GM19099 (cell line): Measurements from ENCODE around the gene TEX261.

Source experiments
- POLR2A ChIP-seq: IDR thresholded peaks from 3 replicates; pipeline ENCODE4 v1.6.1; 2011; ENCODE audit warnings: low read depth; ENCODE audit not compliant: insufficient read length; ENCODE audit errors: extremely low read depth

TEX261 gene

DNA sequence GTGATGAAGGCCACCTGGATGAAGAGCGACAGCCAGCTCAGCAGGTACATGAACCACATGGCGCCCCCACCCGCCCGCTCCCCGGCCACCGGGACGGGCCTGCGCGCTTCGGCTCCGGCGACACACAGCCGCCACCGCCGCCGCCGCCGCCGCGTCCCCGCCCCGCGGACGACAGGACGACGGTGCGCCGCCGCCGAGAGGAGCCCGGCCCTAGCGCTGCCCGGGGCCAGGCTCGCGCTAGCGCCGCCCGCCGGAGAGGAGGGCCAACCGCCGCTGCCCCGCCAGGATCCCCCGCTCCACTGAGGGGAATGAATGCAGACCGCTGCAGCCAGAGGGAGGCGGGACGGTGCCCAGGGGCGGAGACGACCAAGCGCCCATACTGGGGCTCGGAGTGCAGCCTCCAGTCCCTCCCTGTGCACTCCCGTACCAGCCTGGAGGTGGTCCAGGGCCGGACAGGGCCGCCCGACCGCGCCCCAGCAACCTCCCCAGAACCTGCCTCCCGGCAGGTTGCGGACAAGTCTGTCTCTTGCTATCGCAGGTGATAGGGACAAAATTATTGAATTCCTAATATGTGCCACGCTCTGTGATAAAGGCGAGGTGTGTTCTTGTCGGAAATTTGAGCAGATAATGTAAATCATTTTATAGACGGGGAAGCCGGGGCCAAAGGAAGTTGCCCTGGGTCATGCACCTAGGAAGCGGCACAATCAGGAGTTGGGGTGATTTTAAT, at the start of gene TEX261:
Gene TEX261, minus strand, starts transcription at position 175 of the 727 bp plus-strand sequence. Its CDS starts 116 bp downstream, at position 59.
- TF ChIP-seq POLR2A, result peak; percentile 79

DNA sequence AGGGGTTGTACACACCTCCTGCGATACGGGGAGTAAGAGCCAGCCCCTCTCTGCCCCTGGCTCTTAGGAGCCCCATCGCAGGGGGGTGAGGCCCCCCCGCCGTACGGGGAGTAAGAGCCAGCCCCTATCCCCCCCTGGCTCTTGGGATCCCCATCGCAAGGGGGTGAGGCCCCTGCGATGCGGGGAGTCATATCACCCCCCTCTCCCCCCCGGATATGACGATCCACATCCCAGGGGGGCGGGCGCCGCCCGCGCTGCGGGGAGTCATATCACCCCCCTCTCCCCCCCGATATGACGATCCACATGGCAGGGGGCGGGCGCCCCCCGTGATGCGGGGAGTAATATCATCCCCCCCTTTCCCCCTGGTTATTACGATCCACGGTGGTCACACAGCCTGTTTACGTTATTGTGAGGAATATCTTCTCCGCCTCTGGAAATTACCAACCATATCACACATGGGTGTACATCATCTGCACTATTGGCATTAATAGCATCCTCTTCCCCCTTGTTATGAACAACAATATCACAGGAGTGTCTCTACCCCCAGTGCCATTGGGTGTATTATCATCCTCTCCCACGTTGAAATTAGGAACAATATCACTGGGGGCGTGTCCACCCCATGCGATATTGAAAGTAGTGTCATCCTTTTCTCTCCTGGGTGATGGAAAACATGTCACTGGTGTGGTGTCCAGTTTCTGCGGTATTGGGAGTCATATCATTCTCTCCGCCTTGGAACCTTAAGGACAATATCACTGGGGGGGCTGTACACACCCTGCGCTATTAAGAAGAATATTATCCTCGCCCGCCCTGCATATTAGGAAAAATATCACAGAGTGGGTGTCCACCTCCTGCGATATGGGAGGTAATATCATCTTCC, 49.1 kb upstream of the TEX261 start:
- TF ChIP-seq POLR2A, result no peak

GRCh38 chr2:71042287-71042686, 47.6 kb upstream of the TEX261 start:
- TF ChIP-seq POLR2A, result no peak

GRCh38 chr2:71018625-71019024, 24.0 kb upstream of the TEX261 start:
- TF ChIP-seq POLR2A, result no peak

- no peak for TF ChIP-seq POLR2A
Observed at GRCh38 chr2:71008342-71008741, 13.7 kb upstream of the TEX261 start.

- no peak for TF ChIP-seq POLR2A
Observed at GRCh38 chr2:71006955-71007799, 12.5 kb upstream of the TEX261 start.

DNA sequence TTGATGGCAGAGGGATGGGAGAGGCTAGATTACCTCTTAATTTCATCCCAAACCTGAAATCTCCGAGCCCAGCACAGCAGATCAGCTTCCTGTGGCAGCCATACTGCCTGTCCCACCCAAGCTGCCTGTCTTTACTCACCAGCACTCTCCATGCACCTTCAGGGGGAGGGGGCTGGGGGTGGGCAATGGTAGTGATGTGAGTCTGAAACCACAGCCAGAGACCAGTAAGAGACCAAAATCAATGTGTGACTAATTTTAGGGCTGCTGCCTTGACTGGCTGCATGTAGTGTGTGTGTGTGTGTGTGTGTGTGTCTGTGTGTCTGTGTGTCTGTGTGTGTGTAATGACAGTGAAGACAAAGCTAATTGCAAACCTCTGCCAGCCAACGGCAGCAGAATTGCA, 11.7 kb upstream of the TEX261 start:
- no peak for TF ChIP-seq POLR2A

GRCh38 chr2:71005271-71006202, 10.9 kb upstream of the TEX261 start:
- TF ChIP-seq POLR2A, result no peak

DNA sequence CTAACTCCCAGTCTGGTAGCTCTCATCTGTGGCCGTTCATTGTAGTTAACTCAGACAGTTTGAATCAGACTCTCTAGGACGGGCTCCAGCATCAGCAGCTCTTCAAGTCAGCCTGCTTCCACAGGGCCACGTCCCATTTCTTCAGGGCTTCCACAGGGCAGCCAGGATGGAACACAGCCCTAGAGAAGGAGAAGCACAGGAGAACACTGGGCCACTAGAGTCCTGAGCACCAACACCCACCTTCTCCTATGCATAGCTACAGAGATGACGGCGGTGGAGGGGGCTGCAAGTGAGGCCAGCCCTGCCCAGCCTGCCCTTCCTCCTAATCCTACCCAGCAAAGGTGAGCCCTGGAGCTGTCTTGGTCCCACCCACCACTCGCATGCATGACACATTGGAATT, 10.2 kb upstream of the TEX261 start:
- TF ChIP-seq POLR2A, result no peak

- TF ChIP-seq POLR2A, result no peak
Observed at GRCh38 chr2:71003966-71004755, 9.5 kb upstream of the TEX261 start.

DNA sequence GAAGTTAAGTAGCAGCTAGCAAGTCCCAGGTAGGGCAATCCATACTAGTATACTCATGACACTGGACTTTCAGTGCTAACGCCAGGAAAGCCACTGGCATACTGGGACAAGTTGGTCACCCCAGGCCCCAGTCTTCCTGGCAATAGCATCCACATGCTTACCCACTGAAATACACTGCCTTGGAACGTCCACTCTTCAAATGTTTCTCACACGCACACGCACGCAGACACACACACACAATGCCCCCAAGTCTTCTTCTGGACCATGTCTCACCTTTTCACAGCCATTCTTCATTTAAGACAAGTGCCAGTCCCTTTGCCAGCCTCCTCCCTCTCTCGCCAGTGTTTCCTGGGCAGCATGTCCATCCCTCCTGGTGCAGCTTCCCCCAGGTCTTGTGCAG, 8.7 kb upstream of the TEX261 start:
- TF ChIP-seq POLR2A, result no peak

DNA sequence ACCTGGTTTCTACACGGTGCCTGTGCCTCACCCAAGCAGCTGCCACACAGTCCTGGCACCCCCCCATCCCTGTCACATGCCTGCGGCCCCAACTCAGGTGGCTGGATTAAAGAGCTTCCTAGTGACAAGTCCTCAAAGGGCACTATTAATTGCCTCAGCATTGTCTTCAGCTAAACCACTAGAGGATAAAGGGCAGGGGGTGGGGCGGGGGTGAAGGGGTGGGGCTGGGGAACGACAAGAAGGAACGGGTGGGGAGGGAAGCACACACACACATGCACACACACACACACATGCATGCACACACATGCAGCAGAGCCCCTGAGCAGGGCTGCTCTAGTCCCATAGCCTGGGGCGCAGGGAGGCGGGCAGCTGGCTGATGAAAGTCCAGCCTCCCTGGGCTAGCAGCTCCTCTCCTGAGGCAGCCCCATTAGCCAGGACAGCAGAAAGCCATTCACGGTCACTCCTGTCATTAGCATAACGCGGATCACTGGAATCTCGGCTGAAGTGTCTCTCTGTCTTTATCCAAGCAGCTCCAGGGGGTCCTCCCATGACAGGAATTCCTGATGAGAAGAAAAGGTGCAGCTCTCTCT, 7.4 kb upstream of the TEX261 start:
- no peak for TF ChIP-seq POLR2A

DNA sequence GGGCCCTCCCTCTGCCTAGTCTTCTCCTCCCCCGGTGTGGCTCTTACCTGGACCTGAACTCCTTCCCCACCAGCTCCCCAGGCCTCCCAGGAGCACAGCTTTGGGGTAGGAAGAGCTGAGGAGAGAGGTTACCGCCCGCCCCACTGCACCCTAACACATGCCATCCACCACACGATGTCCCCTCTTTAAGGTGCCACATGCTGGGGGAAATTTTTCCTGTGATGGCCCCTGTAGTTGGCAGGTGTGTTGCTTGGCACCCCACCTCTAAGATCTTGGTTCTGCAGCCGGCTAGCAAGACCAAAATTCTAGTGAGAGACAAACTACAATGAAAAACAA, 6.9 kb upstream of the TEX261 start:
- TF ChIP-seq POLR2A, result no peak
